HG03159 (cell line): Measurements from ENCODE around the gene ARF1.

Source experiments
- ATAC-seq: cut with Tn5 transposase; IDR thresholded peaks from one replicate; pipeline ENCODE4 v1.9.1; 2021; ENCODE audit warnings: mild to moderate bottlenecking, moderate library complexity; ENCODE audit not compliant: unreplicated experiment

ARF1 gene

DNA sequence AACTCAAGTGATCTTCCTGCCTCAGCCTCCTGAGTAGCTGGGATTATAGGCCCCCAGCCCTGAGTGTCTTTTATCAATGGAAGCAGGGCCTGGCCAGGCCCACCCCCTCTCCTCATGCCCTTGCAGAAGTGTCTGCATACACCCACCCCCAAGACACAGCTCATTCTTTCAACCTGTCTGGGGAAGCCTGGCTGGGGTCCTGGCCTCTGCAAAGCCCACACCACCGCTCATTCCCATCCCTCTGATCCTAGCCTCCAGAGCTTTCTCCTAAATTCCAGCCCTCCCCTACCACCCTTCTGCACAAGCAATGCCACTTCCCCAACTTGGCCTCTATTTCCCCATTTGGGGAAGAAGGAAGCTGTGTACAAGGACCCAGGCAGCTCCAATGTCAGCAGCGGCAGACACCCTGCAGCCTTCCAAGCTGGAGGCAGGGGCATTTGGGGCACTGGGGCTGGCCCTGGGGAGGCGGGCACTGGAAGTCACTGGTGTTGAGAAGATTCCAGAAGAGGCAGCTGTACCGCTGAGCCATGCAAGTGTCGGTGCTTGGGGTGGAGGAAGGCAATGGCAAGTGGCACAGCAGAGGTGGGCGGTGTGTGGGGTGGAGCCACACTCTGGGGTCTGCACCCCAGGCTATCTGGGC, 33.7 kb upstream of the ARF1 start:
- no peak for ATAC-seq

DNA sequence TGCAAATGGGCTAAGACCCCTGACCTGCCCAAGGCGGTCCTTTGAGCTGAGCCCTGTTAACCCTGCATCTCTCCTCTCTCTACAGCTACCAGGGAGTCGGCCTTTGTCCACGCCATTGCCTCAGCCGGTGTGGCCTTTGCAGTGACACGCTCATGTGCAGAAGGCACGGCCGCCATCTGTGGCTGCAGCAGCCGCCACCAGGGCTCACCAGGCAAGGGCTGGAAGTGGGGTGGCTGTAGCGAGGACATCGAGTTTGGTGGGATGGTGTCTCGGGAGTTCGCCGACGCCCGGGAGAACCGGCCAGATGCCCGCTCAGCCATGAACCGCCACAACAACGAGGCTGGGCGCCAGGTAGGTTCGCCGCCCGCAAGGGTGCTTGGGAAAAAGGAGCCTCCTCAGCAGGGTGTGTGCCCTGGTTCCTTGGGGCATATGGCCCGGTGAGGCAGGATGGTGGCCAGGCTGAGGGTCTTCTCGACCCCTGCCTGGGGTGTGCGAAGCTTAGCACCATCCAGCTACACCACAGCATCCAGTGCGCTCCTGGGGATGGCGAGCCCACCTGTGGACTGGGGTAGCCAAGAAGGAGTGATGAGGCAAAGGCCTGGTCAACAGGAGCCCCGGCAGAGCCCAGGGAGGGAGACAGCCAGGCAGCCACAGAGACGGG, 31.8 kb upstream of the ARF1 start:
- ATAC-seq: no peak

DNA sequence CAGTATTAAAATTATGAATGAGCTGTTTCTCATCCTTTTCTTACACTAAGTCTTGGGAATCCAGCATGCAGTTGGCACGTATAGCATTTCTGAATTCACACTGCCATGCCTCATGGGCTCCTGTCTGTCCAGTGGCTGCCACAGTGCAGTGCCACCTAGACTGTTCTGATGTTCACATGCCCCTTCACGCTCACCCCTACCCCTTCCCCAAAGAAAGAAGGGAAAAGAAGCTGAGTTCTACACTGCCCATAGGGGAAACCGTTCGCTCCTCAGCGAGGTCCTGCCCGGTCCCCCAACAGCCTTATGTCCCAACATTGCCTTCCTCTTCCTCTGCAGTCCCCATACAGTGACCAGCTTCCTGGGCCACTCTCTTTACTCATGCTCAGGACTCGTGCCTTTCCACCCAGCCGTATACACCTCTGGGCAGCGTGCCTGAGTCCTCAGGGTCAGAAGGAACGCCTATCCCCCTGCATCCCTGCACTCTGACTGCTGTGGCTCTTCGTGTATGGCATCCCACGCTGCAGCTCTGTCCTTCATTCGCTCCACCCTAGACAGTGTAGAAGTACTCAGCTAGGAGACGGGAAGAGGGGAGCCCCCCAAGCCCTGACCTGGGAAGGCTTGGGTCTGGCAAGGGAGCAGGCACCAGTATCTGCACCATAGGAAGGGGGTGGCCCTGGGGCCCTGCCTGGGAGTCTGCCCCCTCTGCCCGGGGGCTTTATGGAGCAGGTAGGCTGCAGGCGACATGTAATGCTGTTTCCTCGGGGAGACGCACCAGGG, 24.1 kb upstream of the ARF1 start:
- no peak for ATAC-seq

DNA sequence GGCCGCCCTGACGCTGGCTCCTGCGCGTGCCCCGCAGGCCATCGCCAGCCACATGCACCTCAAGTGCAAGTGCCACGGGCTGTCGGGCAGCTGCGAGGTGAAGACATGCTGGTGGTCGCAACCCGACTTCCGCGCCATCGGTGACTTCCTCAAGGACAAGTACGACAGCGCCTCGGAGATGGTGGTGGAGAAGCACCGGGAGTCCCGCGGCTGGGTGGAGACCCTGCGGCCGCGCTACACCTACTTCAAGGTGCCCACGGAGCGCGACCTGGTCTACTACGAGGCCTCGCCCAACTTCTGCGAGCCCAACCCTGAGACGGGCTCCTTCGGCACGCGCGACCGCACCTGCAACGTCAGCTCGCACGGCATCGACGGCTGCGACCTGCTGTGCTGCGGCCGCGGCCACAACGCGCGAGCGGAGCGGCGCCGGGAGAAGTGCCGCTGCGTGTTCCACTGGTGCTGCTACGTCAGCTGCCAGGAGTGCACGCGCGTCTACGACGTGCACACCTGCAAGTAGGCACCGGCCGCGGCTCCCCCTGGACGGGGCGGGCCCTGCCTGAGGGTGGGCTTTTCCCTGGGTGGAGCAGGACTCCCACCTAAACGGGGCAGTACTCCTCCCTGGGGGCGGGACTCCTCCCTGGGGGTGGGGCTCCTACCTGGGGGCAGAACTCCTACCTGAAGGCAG, 23.4 kb upstream of the ARF1 start:
- no peak for ATAC-seq

DNA sequence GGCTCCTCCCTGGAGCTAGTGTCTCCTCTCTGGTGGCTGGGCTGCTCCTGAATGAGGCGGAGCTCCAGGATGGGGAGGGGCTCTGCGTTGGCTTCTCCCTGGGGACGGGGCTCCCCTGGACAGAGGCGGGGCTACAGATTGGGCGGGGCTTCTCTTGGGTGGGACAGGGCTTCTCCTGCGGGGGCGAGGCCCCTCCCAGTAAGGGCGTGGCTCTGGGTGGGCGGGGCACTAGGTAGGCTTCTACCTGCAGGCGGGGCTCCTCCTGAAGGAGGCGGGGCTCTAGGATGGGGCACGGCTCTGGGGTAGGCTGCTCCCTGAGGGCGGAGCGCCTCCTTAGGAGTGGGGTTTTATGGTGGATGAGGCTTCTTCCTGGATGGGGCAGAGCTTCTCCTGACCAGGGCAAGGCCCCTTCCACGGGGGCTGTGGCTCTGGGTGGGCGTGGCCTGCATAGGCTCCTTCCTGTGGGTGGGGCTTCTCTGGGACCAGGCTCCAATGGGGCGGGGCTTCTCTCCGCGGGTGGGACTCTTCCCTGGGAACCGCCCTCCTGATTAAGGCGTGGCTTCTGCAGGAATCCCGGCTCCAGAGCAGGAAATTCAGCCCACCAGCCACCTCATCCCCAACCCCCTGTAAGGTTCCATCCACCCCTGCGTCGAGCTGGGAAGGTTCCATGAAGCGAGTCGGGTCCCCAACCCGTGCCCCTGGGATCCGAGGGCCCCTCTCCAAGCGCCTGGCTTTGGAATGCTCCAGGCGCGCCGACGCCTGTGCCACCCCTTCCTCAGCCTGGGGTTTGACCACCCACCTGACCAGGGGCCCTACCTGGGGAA, 22.7 kb upstream of the ARF1 start:
- ATAC-seq: no peak

DNA sequence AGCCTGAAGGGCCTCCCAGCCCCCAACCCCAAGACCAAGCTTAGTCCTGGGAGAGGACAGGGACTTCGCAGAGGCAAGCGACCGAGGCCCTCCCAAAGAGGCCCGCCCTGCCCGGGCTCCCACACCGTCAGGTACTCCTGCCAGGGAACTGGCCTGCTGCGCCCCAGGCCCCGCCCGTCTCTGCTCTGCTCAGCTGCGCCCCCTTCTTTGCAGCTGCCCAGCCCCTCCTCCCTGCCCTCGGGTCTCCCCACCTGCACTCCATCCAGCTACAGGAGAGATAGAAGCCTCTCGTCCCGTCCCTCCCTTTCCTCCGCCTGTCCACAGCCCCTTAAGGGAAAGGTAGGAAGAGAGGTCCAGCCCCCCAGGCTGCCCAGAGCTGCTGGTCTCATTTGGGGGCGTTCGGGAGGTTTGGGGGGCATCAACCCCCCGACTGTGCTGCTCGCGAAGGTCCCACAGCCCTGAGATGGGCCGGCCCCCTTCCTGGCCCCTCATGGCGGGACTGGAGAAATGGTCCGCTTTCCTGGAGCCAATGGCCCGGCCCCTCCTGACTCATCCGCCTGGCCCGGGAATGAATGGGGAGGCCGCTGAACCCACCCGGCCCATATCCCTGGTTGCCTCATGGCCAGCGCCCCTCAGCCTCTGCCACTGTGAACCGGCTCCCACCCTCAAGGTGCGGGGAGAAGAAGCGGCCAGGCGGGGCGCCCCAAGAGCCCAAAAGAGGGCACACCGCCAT, 21.9 kb upstream of the ARF1 start:
- ATAC-seq: no peak

DNA sequence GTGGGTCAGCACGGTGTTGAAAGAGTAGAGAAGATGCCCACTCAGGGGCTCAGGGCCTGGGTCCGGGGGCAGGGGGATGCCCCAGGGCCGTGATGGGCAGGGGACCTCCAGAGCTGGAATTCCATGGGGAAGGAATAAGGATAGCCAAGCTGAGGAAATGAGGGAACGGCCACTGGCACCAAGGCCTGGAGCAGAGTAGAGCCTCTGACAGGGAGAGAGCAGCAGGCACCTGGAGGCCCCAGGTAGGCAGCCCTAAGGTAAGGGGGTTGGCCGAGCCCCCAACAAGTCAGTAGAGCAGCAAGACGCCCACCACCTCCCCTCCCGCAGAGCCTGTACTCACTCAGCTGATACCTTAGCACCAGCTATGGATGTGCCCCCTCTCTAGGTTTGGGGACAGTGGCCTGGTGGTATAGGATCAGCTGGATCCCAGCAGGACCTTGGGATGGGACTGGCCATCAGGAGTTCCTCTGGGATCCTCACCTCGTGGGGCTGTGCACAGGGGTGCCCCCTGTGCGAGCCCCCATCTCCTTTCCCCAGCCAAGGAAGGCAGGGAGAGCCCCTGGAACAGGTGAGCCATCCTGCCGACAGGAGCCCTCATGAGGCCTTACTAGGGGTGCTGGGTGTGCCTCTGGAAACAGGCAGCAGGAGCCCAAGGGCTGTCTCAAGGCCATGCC, 21.0 kb upstream of the ARF1 start:
- no peak for ATAC-seq

DNA sequence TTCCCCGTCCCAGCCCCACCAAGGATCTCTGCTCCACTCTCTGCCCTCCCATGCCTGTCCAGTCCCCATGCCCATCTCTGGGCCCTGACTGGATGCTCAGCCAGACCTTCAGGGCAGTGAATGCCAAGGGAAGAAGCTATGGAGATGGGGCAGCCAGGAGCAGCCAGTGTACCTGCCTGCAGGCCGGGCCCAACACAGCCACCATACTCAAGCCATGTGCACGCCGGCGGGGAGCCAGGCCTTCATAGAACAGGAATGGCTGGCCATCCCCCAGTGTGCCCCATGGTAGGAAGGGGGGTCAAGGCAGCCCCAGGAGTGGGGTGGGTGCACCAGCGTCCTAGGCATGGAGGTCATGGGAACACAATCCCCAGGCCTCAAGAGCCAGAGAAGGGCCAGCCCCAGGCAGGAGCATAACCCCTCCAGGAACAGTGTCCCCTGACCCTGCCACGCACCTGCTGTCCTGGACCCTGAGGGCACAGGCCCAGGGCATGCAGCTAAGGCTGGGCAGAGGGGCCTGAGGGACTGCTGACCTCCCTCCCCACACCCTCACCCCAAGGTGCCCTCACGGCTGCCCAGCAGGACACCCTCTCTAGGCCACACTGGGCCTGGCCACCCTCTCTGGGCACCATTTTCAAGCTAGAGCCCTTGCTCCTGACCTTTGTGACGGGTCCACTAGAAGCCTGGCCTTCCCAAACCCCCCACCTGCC, 20.3 kb upstream of the ARF1 start:
- ATAC-seq: no peak

DNA sequence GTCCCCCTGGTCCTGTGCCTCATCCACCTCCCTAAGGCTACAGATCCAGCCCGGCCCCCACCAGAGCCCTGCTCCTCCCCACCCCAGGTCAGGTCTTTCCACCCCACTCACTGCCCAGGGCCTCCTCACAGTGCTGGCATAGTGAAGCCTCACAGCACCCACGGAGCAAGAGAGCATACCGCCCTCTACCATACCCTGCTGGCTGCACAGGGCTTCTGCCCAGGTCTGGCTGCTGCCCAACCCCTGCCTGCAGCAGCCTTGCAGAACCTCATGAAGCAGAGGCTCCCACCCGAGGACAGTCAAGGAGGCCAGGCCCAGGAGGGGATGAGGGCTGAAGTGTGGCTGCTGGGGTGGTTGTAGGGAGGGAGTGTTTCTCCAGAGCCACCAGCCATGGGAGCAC, 19.7 kb upstream of the ARF1 start:
- no peak for ATAC-seq

DNA sequence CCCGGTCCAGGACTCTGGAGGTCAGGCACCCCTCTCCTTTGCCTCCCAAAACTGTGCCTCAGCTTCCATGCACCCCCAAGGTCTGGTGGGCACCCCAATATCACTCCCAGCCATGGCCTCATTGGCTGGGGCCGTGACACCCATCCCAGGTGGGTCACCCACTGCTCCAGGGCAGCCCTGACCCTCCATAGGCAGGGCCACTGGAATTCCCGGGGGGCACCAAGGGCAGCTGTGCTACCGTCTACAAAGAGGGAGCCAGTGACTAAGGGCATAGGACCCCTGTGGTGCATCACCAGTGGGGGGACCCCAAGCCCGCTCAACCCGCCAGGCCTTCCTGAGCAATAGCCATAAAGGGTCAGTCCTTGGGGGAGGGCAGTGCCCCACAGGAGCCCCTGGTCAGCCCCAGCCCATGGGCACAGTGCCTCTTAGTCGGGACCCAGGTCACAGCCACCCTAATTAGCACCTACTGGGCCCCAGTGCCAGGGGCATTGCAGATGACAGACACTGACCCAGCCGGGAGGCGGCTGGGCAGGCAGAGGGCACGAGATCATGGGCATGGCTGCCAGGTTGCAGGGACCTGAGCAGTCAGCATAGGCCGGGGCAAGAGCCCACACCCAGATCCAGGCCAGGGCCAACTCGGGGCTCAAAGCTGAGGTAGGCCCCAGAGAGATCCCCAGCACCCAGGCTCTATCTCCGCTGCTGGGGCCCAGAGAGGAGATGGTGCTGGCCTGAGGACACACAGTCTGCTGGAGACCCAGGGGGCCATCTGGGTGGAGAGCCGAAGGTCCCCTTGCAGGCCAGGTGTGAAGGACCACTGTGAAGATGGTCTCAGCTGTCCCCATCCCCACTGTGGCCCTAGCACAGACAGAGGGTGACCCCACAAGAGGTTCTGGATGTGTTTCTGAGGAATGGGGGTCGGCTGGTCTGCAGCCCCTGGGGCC, 19.0 kb upstream of the ARF1 start:
- no peak for ATAC-seq

DNA sequence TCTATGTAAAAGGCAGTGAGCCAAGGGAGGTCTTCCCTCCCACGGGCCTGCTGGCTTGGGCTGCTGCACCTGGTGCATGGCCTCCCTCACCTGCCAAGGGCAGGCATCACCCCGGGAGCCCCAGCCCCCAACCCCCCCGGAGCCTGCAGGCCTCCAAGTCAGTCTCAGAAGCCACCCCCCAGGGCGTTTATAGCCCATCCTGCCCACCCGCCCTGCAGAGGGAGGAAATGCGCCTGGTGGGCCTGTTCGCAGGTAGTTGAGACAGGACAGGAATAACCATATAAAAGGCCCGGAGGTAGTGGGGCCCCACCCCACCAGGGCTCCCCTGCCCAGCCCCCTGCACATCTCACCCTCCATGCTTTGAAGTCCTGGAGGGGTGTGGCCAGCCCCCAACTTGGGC, 18.2 kb upstream of the ARF1 start:
- ATAC-seq: no peak

DNA sequence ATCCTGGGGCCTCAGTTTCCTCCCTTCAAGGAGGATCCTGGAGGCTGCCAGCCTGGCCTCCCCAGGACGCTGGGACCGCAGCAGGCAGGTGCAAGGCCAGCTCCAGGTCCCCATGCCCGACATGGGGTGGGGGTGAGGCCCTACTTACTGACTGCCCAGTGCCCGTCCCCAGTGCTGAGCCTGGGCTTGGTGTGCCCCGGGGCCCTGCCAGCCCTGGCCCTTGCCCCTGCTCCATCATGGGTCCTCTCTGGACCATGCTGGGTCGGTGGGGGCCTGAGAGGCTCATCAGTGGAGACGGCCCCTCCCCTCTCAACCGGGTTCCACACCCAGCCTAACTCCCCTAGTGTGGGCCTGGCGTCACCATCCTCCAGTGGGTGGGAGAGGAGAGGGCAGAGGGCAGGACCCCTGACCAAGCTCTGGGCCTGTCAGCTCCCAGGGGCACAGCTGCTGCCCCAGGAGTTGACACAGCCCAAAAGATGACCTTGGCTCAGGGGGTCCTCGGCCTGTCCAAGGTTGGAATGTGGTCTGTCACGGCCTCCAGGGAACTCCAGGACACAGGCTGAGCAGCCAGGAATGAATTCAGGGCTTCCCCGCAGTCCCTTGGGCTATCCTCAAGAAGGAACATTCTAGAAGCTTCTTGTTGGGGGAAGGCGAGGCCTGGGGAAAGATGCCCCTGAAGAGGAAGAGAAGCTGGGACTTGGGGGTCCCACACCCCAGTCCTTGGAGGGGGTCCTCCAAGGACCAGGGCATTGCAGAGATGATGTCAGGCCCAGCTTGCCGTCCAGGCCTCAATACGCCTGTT, 17.6 kb upstream of the ARF1 start:
- ATAC-seq: no peak

DNA sequence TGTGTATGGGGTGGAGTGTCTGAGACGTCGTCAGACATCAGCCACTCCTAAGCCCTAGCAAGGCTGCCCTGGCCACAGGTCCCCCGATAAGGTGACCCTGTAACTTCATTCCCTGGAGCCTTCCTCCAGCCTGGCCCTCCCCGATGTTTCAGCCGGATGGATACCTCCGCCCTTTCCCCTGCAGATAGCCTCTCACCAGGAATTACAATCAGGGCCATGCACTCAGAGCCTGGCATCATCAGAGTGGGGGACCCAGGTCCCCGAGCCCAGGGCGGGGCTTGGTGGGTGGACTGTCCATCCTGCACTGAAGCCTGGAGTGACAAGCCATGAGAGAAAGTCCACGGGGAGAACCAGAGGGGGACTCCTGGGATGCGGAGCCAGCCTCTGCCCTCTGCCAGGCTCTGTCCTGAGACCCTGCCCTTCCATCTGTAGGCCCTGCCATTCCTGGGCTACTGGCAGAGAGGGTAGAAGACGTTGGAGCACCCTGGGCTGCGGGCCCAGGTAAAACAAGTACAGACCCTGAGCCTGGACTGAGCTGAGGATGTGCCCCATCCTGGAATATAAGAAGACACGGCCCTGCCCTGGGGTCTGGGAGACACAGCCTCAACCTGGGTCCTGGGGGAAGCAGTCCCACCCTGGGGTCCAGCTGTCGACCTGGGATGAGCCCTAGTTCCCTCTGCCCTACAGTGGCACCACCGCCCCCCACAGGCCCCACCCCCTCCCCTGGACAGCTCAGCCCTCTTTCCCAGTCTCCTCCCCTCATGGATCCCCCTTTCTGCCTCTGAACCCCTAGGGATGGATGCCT, 16.8 kb upstream of the ARF1 start:
- ATAC-seq: no peak

DNA sequence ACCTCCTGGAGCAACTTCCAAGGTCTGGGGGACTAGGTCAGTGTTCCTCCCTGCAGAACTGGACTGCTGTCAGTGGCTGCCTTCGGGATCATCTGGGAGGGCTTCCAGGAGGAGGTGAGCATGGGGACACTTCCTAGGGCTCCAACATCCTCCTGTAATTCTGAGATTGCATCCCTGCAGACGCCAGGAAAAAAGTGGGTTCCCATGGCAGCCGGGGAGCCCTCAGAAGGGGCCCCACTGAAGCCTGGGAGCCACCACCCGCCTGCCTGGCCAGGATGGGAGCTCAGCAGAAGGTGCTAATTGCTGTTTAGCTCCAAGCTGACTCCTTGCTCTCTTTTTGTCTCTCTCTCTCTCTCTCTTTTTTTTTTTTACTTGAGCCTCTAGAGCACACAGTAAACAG, 16.1 kb upstream of the ARF1 start:
- no peak for ATAC-seq

DNA sequence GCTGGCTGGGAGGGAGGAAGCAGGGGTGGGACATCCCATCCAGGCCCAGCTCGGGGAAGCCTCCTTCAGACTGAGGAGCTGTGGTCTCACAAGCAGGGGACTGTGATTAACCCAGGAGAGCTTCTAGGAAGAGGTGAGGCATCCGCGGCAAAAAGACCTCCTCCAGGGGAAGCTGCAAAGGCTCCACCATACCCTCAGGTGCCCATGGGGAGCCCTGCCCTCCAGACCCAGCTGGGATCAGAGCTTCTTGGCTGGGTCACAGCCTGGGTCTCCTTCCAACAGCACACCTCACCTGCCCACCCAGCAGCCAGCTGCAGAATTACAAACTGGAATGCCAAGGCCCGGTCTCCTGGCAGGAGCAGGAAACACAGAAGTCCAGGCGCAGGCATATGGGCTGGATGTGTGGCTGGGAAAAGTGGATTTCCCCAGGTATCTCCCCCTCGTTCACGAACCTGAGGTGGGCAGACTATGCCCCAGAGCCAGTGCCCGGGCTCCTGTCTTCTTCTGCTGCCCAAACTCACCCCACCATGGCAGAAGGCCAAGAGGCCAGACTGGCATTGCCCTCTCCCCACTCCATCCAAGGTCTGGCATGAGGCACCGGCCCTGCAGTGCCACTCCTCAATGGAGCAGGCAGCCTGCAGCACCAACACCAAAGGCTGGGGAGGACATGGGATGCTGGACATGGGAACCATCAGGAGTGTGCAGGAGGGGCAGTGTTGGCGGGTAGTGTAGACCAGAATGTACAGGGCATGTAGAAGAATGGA, 15.4 kb upstream of the ARF1 start:
- no peak for ATAC-seq
